ENCODE results near the gene LILRB3.
"Not testable (repeated sequence)": the region's sequence is repeated elsewhere in the genome, so short reads cannot be mapped to it uniquely, and the experiment has no call there.

Gene LILRB3

GRCh38 chr19:54242234-54242633 lies 19.4 kb upstream of the LILRB3 start:
- DNase-seq = not testable (repeated sequence)

GRCh38 chr19:54240372-54241336 lies 17.8 kb upstream of the LILRB3 start:
- not testable (repeated sequence) for DNase-seq

GRCh38 chr19:54239491-54240371 lies 16.9 kb upstream of the LILRB3 start:
- DNase-seq = not testable (repeated sequence)

- DNase-seq = no peak
Observed at GRCh38 chr19:54233941-54234340, 11.1 kb upstream of the LILRB3 start.

- peak; percentile 86 for DNase-seq
Observed at GRCh38 chr19:54231077-54231931, 8.5 kb upstream of the LILRB3 start.

GRCh38 chr19:54230031-54230430 lies 7.2 kb upstream of the LILRB3 start:
- DNase-seq = no peak

- no peak for DNase-seq
Observed at GRCh38 chr19:54229146-54229545, 6.3 kb upstream of the LILRB3 start.

GRCh38 chr19:54224619-54225018 lies 1.8 kb upstream of the LILRB3 start:
- not testable (repeated sequence) for DNase-seq

- not testable (repeated sequence) for DNase-seq
Observed at GRCh38 chr19:54223937-54224281, 1.1 kb upstream of the LILRB3 start.

- not testable (repeated sequence) for DNase-seq
Observed at GRCh38 chr19:54223277-54223936, 600 bp upstream of the LILRB3 start.

GRCh38 chr19:54221947-54222346 lies 860 bp downstream of the LILRB3 start:
- not testable (repeated sequence) for DNase-seq

GRCh38 chr19:54219702-54220101 lies 3.1 kb downstream of the LILRB3 start:
- DNase-seq = not testable (repeated sequence)

GRCh38 chr19:54218960-54219661 lies 3.7 kb downstream of the LILRB3 start:
- no peak for DNase-seq

- no peak for DNase-seq
Observed at GRCh38 chr19:54218259-54218658, 4.5 kb downstream of the LILRB3 start.

- DNase-seq = not testable (repeated sequence)
Observed at GRCh38 chr19:54217517-54218247, 5.1 kb downstream of the LILRB3 start.

GRCh38 chr19:54216869-54217268 lies 5.9 kb downstream of the LILRB3 start:
- DNase-seq = no peak

GRCh38 chr19:54214734-54215133 lies 8.1 kb downstream of the LILRB3 start:
- not testable (repeated sequence) for DNase-seq

GRCh38 chr19:54214217-54214616 lies 8.6 kb downstream of the LILRB3 start:
- DNase-seq = not testable (repeated sequence)

GRCh38 chr19:54211235-54211634 lies 11.6 kb downstream of the LILRB3 start:
- DNase-seq = no peak

- DNase-seq = peak; percentile 84
Observed at GRCh38 chr19:54209811-54210494, 12.9 kb downstream of the LILRB3 start.
